Subcutaneous abdominal adipose tissue (tissue), 5 donors: ENCODE results near the gene DPM1.

Experiments
- H3K27ac ChIP-seq: one replicate; pipeline ENCODE4 v1.7.0; 2013; ENCODE audit warnings: low read depth, mild to moderate bottlenecking, inconsistent platforms, low read length, moderate library complexity
- H3K27me3 ChIP-seq, 5 donors: one replicate each; pipeline ENCODE4 v1.7.0; 2013; ENCODE audit warnings: low read length in 5 of 5, inconsistent platforms in 1 of 5; ENCODE audit not compliant: control insufficient read depth in 5 of 5, insufficient read depth in 4 of 5
- H3K36me3 ChIP-seq, 5 donors: one replicate each; pipeline ENCODE4 v1.7.0; 2013; ENCODE audit warnings: low read length in 5 of 5; ENCODE audit not compliant: control insufficient read depth in 5 of 5, insufficient read depth in 5 of 5
- H3K4me1 ChIP-seq, 5 donors: one replicate each; pipeline ENCODE4 v1.7.0; 2013; ENCODE audit warnings: low read length in 5 of 5, mild to moderate bottlenecking in 3 of 5, moderate library complexity in 1 of 5; ENCODE audit not compliant: control insufficient read depth in 5 of 5, insufficient read depth in 5 of 5
- H3K4me3 ChIP-seq, 5 donors: one replicate each; pipeline ENCODE4 v1.7.0; 2013; ENCODE audit warnings: low read length in 5 of 5, low read depth in 1 of 5
- H3K9ac ChIP-seq, 5 donors: one replicate each; pipeline ENCODE4 v1.7.0; 2013; ENCODE audit warnings: low read length in 5 of 5, mild to moderate bottlenecking in 4 of 5, moderate library complexity in 3 of 5
- H3K9me3 ChIP-seq, 5 donors: one replicate each; pipeline ENCODE4 v1.7.0; 2013; ENCODE audit warnings: low read length in 5 of 5; ENCODE audit not compliant: control insufficient read depth in 5 of 5
- donor health status: healthy.
- donor health status: healthy.
- donor health status: healthy.
- donor health status: healthy.
- donor health status: healthy.

Gene DPM1

DNA sequence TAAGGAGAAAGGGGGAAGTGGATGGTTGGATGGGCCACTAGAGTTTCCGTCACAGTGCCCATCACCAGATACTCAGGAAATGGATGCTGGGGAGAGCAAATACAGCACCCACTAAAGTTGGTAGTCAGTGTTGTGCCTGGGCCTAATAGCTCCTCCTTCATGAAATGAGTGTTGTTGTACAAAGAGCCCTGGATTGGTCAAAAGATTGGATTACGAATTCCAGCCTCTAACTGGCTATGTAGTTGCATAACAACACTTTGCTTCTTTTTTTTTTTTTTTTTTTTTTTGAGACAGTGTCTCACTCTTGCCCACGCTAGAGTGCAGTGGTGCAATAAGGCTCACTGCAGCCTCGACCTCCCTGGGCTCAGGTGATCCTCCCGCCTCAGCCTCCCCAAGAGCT is 37.2 kb upstream of the DPM1 start:
- no peak overlapping the region for H3K9ac ChIP-seq
- no peaks in the 10 kb centered on the region for H3K36me3 ChIP-seq
- peaks cover 0 to 7% (median 0%) of the 10 kb centered on the region in 5 donors for H3K4me1 ChIP-seq
- no peak overlapping the region for H3K4me3 ChIP-seq
- no peak overlapping the region for H3K27ac ChIP-seq
- H3K9me3 ChIP-seq = peaks cover 0 to 5% (median 4%) of the 10 kb centered on the region in 5 donors
- peaks cover 3 to 23% (median 10%) of the 10 kb centered on the region in 5 donors for H3K27me3 ChIP-seq

DNA sequence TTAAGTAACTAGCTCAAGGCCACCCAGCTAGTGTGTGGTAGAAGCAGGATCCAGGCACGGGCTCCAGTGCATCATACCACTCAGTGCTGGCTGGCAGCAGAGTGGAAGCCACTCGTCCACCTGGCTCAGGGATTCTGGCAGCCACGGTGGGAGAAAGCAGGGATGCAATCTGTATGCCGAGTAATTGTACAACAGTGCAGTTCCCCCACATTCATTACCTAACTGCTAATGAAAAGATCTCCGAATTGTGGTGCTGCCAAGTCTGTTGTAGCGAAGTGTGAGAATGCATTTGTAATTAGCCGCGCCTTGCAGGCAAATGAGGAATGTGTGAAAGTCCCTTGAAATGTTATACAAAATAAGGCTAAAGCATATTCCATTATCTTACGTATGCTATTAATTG is 35.5 kb upstream of the DPM1 start:
- H3K36me3 ChIP-seq = no peaks in the 10 kb centered on the region
- H3K9me3 ChIP-seq = peaks cover 0 to 5% (median 4%) of the 10 kb centered on the region in 5 donors
- peaks cover 0 to 7% (median 0%) of the 10 kb centered on the region in 5 donors for H3K4me1 ChIP-seq
- peaks cover 3 to 18% (median 10%) of the 10 kb centered on the region in 5 donors for H3K27me3 ChIP-seq
- H3K4me3 ChIP-seq = no peak overlapping the region
- H3K27ac ChIP-seq = no peak overlapping the region
- H3K9ac ChIP-seq = no peak overlapping the region

DNA sequence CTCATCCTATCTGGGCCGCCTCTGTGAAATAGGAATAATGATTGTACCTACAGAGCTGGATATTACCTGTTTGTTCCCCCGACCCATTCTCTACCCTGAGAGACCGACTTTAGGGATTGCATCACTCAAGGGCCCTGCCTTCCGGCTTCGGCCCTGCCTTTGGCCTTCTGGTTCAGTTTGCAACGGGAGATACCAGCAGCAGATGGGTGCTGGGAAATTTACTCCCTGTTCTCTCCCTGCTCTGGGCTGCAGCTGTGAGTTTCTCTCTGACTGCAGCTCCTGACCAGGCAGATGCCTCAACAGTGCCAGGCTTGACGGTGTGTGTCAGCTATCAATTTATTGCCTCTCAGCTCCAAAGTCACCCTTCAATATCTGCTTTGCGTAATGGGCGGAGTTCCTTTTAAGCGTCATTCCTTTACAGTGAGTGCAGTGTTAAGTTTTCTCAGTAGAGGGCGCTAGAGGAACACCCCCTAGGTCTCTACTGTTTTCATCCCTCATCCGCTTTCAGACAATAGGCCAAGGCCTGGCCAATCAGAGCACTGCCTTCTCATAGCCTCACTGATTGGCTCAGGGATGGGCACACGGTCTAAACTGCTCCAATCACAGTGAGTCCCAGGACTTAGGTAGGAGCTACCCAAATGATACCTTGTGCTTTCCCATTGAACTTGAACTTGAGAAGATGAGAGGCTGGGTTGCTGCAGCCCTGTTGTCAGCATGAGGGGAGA is 34.6 kb upstream of the DPM1 start:
- H3K4me3 ChIP-seq = no peak overlapping the region
- H3K36me3 ChIP-seq = no peaks in the 10 kb centered on the region
- no peak overlapping the region for H3K9ac ChIP-seq
- H3K9me3 ChIP-seq = peaks cover 0 to 5% (median 4%) of the 10 kb centered on the region in 5 donors
- no peak overlapping the region for H3K27ac ChIP-seq
- H3K4me1 ChIP-seq = peaks cover 0 to 7% (median 0%) of the 10 kb centered on the region in 5 donors
- H3K27me3 ChIP-seq = peaks cover 3 to 17% (median 8%) of the 10 kb centered on the region in 5 donors

DNA sequence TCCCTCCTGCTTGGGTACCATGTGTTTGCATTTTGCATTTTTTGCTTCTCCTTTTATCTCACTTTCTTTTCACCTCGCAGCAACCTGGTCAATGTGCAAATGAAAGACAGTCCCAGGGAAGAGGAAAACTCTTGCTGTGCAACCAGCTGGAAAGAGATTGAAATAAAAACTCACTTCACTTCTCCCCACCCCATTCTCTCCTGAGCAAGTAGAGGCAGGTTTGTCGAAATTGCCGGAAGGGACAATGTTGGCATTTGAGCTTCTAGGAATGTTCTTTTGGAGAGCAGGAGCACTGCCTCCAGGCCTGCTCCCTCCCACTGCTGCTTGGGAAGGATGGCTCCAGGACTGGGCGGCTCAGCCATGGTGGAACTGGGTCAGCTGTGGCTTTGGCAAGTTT is 34.0 kb upstream of the DPM1 start:
- Histone ChIP-seq H3K9me3 (peaks cover 0 to 5% (median 4%) of the 10 kb centered on the region in 5 donors), H3K4me3 (no peak overlapping the region), H3K27me3 (peaks cover 3 to 17% (median 8%) of the 10 kb centered on the region in 5 donors), H3K9ac (no peak overlapping the region), H3K36me3 (no peaks in the 10 kb centered on the region), H3K27ac (no peak overlapping the region), H3K4me1 (peaks cover 0 to 3% (median under 1%) of the 10 kb centered on the region in 5 donors)

DNA sequence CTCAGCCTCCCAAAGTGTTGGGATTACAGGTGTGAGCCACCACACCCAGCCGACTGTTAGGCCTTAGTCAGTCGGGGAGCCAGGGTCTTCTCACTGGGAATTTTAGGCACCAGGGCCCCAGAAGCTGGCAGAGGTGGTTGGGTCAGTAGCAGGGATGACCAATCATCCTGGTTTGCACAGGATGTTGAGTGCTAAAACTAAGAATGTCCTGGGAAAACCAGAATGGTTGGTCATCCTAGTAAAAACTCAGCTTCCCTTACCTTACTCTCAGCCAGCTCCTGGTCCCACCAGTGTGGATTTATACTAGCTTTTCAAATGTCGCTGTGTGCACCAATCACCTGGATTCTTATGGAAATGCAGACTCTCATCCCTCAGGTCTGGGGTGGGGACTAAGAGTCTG is 32.7 kb upstream of the DPM1 start:
- Histone ChIP-seq H3K27ac (no peak overlapping the region), H3K4me3 (no peak overlapping the region), H3K36me3 (no peaks in the 10 kb centered on the region), H3K9ac (no peak overlapping the region), H3K9me3 (peaks cover 0 to 5% (median 4%) of the 10 kb centered on the region in 5 donors), H3K4me1 (peaks cover 0 to 3% (median 0%) of the 10 kb centered on the region in 5 donors), H3K27me3 (peaks cover 0 to 16% (median 8%) of the 10 kb centered on the region in 5 donors)

DNA sequence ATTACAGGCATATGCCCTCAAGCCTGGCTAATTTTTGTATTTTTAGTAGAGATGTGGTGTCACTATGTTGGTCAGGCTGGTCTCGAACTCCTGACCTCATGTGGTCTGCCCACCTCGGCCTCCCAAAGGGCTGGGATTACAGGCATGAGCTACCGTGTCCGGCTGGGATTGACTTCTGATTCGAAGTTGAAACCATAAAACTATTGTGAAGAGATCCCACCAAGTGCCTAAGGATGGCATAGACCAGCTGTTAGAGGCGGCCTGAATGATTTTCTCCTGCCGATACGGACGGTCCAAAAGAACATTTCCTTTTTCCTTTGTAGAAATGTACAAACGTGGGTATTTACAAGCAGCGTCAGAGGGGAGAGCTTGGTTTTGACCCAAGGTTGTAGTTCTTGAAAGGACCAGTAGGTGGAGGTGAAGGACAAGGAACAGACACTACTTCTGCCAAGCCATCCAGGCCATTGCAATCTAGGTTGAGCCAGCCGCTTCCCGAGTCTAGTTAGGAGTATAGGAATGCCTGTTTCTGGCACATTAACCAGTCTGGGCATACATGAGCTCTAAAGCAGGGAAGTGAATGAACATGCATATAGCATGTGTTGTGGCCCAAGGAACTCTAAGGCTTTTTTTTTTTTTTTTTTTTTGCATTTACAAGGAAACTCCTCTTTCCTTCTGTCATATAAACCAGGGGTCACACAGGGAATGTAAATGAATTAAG is 29.3 kb upstream of the DPM1 start:
- Histone ChIP-seq H3K9me3 (no peaks in the 10 kb centered on the region), H3K9ac (no peak overlapping the region), H3K36me3 (no peaks in the 10 kb centered on the region), H3K4me3 (no peak overlapping the region), H3K27me3 (peaks cover 0 to 22% (median 6%) of the 10 kb centered on the region in 5 donors), H3K4me1 (peaks cover 0 to 3% (median 0%) of the 10 kb centered on the region in 5 donors), H3K27ac (no peak overlapping the region)

DNA sequence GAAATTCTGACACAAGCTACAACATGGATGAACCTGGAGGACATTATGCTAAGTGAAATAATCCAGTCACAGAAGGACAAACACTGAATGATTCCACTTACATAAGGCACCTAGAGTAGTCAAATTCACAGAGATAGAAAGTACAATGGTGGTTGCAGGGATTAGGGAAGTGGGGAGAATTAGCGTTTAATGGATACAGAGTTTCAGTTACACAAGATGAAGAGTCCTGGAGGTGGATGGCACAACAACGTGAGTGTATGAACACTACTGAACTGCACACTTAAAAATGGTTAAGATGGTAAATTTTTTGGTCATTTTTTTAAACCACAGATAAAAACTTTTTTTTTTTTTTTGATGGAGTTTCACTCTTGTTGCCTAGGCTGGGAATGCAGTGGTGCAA is 25.0 kb upstream of the DPM1 start:
- H3K9ac ChIP-seq = no peak overlapping the region
- no peaks in the 10 kb centered on the region for H3K36me3 ChIP-seq
- H3K27me3 ChIP-seq = peaks cover 4 to 25% (median 11%) of the 10 kb centered on the region in 5 donors
- H3K9me3 ChIP-seq = no peaks in the 10 kb centered on the region
- peaks cover 0 to 11% (median 0%) of the 10 kb centered on the region in 5 donors for H3K4me1 ChIP-seq
- H3K4me3 ChIP-seq = no peak overlapping the region
- no peak overlapping the region for H3K27ac ChIP-seq

DNA sequence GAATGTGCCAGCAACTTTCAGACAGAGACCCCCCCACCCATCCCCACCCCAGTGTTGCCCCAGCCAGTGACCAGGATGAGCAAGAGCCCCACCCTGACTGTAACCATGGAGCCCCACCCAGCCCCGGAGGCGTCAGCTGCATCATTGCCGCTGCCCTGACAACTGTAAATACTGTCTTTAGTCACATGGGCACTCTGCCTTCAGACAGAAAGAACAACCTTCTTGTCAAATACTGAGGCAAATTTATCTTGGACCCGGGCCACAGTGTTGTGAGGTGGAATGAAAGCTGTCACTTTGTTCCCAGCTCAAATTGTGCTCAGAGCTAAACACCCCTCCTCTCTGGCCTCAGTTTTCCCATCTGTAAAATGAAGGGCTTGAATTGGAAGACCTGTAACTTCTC is 24.0 kb upstream of the DPM1 start:
- no peak overlapping the region for H3K27ac ChIP-seq
- H3K4me3 ChIP-seq = no peak overlapping the region
- peaks cover 8 to 29% (median 16%) of the 10 kb centered on the region in 5 donors for H3K27me3 ChIP-seq
- H3K36me3 ChIP-seq = no peaks in the 10 kb centered on the region
- no peak overlapping the region for H3K9ac ChIP-seq
- H3K4me1 ChIP-seq = peaks cover 0 to 8% (median 0%) of the 10 kb centered on the region in 5 donors
- H3K9me3 ChIP-seq = no peaks in the 10 kb centered on the region

DNA sequence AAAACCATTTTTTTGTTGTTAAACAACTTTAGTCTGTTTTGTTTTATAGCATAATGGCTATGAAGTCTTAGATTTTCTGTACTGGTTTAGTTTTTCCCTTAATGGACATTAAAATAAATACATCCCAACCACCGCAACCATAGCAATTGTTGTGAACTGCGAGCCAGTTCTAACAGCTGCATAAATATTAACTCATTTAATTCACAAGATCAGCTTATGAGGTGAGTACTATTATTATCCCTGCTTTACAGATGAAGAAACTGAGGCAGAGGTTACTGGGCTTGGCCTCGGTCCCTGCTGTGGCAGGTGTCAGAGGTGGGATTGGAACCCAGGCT is 23.3 kb upstream of the DPM1 start:
- Histone ChIP-seq H3K27me3 (peaks cover 8 to 33% (median 17%) of the 10 kb centered on the region in 5 donors), H3K27ac (no peak overlapping the region), H3K4me1 (peaks cover 0 to 8% (median 0%) of the 10 kb centered on the region in 5 donors), H3K36me3 (no peaks in the 10 kb centered on the region), H3K4me3 (no peak overlapping the region), H3K9ac (no peak overlapping the region), H3K9me3 (no peaks in the 10 kb centered on the region)
